K562 (cell line): ENCODE results near the gene TRIM24. TPM values are rescaled to one million over a fixed set of nuclear protein-coding genes. Genes with fewer than 3 reads are reported as not detected.
"Not testable (repeated sequence)": the region's sequence is repeated elsewhere in the genome, so short reads cannot be mapped to it uniquely, and the experiment has no call there.

Source experiments
- ATAC-seq: fragments of 200-7000 bp; cut with Tn5 transposase; 3 replicates; pipeline ENCODE4 v1.9.1; 2020; ENCODE audit warnings: moderate library complexity
- BruUV-seq: library from RNA; stranded (reverse); fragments of 400-500 nt; replicated peaks from 2 replicates; lab custom pipeline; 2021; lab: Mats Ljungman, UMichigan
- CTCF ChIA-PET: fragments of 300-600 bp; formaldehyde crosslinking; extraction: SDS; loops from one replicate; lab custom pipeline; 2021; ENCODE audit warnings: low intra/inter-chr PET ratio; lab: Yijun Ruan, JAX
- POLR2A ChIA-PET: fragments of 300-600, 350-650 bp; sonication (Branson Sonifier 250); formaldehyde crosslinking; extraction: SDS; loops from one replicate; lab custom pipeline; 2021; ENCODE audit warnings: antibody characterized with exemption, inconsistent platforms; lab: Yijun Ruan, JAX
- DNase-seq, 4 experiments: peaks; one replicate each; pipeline versions ENCODE4 v3.0.0 to v3.0.0-alpha.2; 2011 to 2018; ENCODE audit warnings: low spot score in 3 of 4, mixed read lengths in 3 of 4; ENCODE audit errors: extremely low read depth in 1 of 4
- FAIRE-seq: peaks from 2 replicates; lab custom pipeline; 2011; peaks lifted over from hg19 to GRCh38; lab: Jason Lieb, UNC
- H2AFZ ChIP-seq: 2 replicates; pipeline ENCODE4 v1.6.0; 2011; ENCODE audit warnings: low read depth, low read length, control low read depth, inconsistent platforms
- H3K27ac ChIP-seq: fragments of 200-600 bp; 3 replicates; pipeline ENCODE4 v1.8.0; 2011; ENCODE audit warnings: low read depth, mild to moderate bottlenecking, control low read depth, inconsistent platforms, low read length, moderate library complexity, mixed read lengths; ENCODE audit errors: extremely low read depth
- H3K27me3 ChIP-seq, 2 experiments: fragments of 300-600 bp in 1 of 2; 2 replicates in 1 of 2; 3 replicates in 1 of 2; pipeline versions ENCODE4 v1.6.0 to v1.8.0; 2011; ENCODE audit warnings: inconsistent platforms in 2 of 2, low read length in 2 of 2, mild to moderate bottlenecking in 1 of 2, mixed read lengths in 1 of 2, moderate library complexity in 1 of 2; ENCODE audit not compliant: control insufficient read depth in 2 of 2, insufficient read depth in 2 of 2
- H3K36me3 ChIP-seq: fragments of 300-600 bp; 3 replicates; pipeline ENCODE4 v1.8.0; 2011; ENCODE audit warnings: mild to moderate bottlenecking, low read length, inconsistent platforms; ENCODE audit not compliant: control insufficient read depth, insufficient read depth
- H3K4me1 ChIP-seq, 2 experiments: fragments of 200-600 bp in 1 of 2; replicated peaks in 1 of 2; 2 replicates in 1 of 2; 3 replicates in 1 of 2; pipeline versions ENCODE4 v1.5.1 to v1.8.0; 2011; ENCODE audit warnings: inconsistent platforms in 2 of 2, low read length in 2 of 2, mild to moderate bottlenecking in 1 of 2, mixed read lengths in 1 of 2, moderate library complexity in 1 of 2; ENCODE audit not compliant: control insufficient read depth in 2 of 2, insufficient read depth in 2 of 2
- H3K4me2 ChIP-seq: 2 replicates; pipeline ENCODE4 v1.6.1; 2011; ENCODE audit warnings: low read length, control low read depth, inconsistent platforms, mixed read lengths; ENCODE audit not compliant: insufficient read depth
- H3K4me3 ChIP-seq: fragments of 200-600 bp; sonication (generic), shearing (Covaris generic); 2 replicates; pipeline ENCODE4 v1.5.1; 2016; ENCODE audit warnings: control low read depth, inconsistent platforms
- H3K79me2 ChIP-seq: fragments of 200-600 bp; 3 replicates; pipeline ENCODE4 v1.8.0; 2011; ENCODE audit warnings: low read length, inconsistent platforms; ENCODE audit not compliant: control insufficient read depth, insufficient read depth
- H3K9ac ChIP-seq, 2 experiments: 2 replicates each; pipeline versions ENCODE4 v1.6.0 to v1.6.1; 2011; ENCODE audit warnings: low read depth in 2 of 2, low read length in 2 of 2, control low read depth in 1 of 2, inconsistent platforms in 1 of 2, mild to moderate bottlenecking in 1 of 2, mixed read lengths in 1 of 2; ENCODE audit not compliant: insufficient read depth in 1 of 2
- H3K9me1 ChIP-seq: one replicate; pipeline ENCODE4 v1.6.0; 2011; ENCODE audit warnings: inconsistent platforms, mild to moderate bottlenecking, low read length, moderate library complexity; ENCODE audit not compliant: control insufficient read depth, insufficient read depth
- H3K9me3 ChIP-seq: replicated peaks from 2 replicates; pipeline ENCODE4 v1.5.1; 2011; ENCODE audit warnings: low read depth, low read length, inconsistent platforms; ENCODE audit not compliant: control insufficient read depth, insufficient read depth
- H4K20me1 ChIP-seq: replicated peaks from 2 replicates; pipeline ENCODE4 v1.6.1; 2011; ENCODE audit warnings: low read length, inconsistent platforms, mixed read lengths; ENCODE audit not compliant: control insufficient read depth, insufficient read depth
- ADNP ChIP-seq: fragments of 200-800 bp; sonication (Bioruptor generic); IDR thresholded peaks from 2 replicates; pipeline ENCODE4 v1.6.1; 2016; ENCODE audit warnings: missing genetic modification characterization, missing compliant biosample characterization
- CC2D1A ChIP-seq: fragments of 450-650 bp; IDR thresholded peaks from 2 replicates; pipeline ENCODE4 v1.6.1; 2017; ENCODE audit warnings: mild to moderate bottlenecking
- EHMT2 ChIP-seq: fragments of 450-650 bp; IDR thresholded peaks from 2 replicates; pipeline ENCODE4 v1.6.1; 2018; ENCODE audit warnings: antibody characterized with exemption
- TBP ChIP-seq: optimal IDR thresholded peaks from 2 replicates; pipeline ENCODE3; 2011; ENCODE audit warnings: low read depth, low read length, improper control_type of control experiment
- YY1 ChIP-seq, 3 experiments: IDR thresholded peaks; 2 replicates each; pipeline ENCODE4 v1.6.1; 2011; ENCODE audit warnings: low read length in 2 of 3, mild to moderate bottlenecking in 2 of 3, moderate library complexity in 2 of 3, borderline replicate concordance in 1 of 3, control low read depth in 1 of 3, low read depth in 1 of 3; ENCODE audit not compliant: insufficient read depth in 3 of 3, insufficient replicate concordance in 2 of 3, control insufficient read depth in 1 of 3, insufficient read length in 1 of 3; ENCODE audit errors: extremely low read depth in 1 of 3
- ZBTB33 ChIP-seq: sonication (generic); formaldehyde crosslinking; IDR thresholded peaks from 2 replicates; pipeline ENCODE4 v1.8.1; 2023; ENCODE audit warnings: mild to moderate bottlenecking, missing genetic modification reagents
- ZNF384 ChIP-seq: IDR thresholded peaks from 2 replicates; pipeline ENCODE4 v1.6.1; 2012; ENCODE audit warnings: low read depth, low read length, improper control_type of control experiment
- WGBS: fragments of 100-300 bp; shearing (Covaris generic); methylation state at CpG from one replicate; pipeline ENCODE4 v1.1.6; 2016; ENCODE audit warnings: low coverage, mixed read lengths; ENCODE audit not compliant: insufficient coverage; ENCODE audit errors: missing lambda C conversion rate; 5-methylcytosine and 5-hydroxymethylcytosine counted together
- in situ Hi-C: fragments of 300-500 bp; cut with MboI; formaldehyde crosslinking; loops from 4 replicates; pipeline ENCODE4 v1.15.0; 2018; ENCODE audit warnings: inconsistent platforms, mixed read lengths
- intact Hi-C: fragments of 100-400 bp; cut with micrococcal nuclease; formaldehyde crosslinking; loops from 2 replicates; pipeline ENCODE4 v1.14.2; 2022
- polyA plus RNA-seq, 8 experiments: library from polyadenylated mRNA; depleted of rRNA in 4 of 8; stranded (reverse) in 5 of 8; unstranded in 3 of 8; fragments of >200 nt; fragmentation: Nextera tagmentation in 2 of 8; fragmentation: Illumina TruSeq in 1 of 8; extraction: Ambion mirVana in 2 of 8; extraction: Trizol in 1 of 8; gene quantifications; 2 replicates each; pipeline versions ENCODE4 v1.2.1 to v1.2.3, GENCODE V29; 2011 to 2014; ENCODE audit warnings: inconsistent platforms in 1 of 8, missing spikeins in 1 of 8
- total RNA-seq, 7 experiments: library from RNA; depleted of rRNA in 6 of 7; stranded (reverse); fragments of >200 nt in 6 of 7; fragmentation: Illumina TruSeq in 2 of 7; extraction: Trizol in 2 of 7; gene quantifications; 2 replicates each; pipeline versions ENCODE4 v1.2.1 to v1.2.3, GENCODE V29; 2011 to 2021; ENCODE audit warnings: low replicate concordance in 1 of 7
- TF ChIP-seq, protein P1 (sequence below): fragments of 450-650 bp; IDR thresholded peaks from 2 replicates; pipeline ENCODE4 v1.6.1; 2016; ENCODE audit warnings: mild to moderate bottlenecking
- TF ChIP-seq, protein P2 (sequence below), 2 experiments: fragments of 450-650 bp; IDR thresholded peaks; 2 replicates each; pipeline ENCODE4 v1.6.1; 2016
- TF ChIP-seq, protein P3 (sequence below): fragments of 450-650 bp; IDR thresholded peaks from 2 replicates; pipeline ENCODE4 v1.6.1; 2016; ENCODE audit warnings: borderline replicate concordance

Gene TRIM24
- total and polyA plus RNA-seq, 9 of the 15 experiments (the other 6 are each of a cell fraction or from before 2014, with no cell fraction given), result 13.4 to 74.0 (median 41.7) TPM

GRCh38 chr7:138466069-138466756 is 6.2 kb downstream of the TRIM24 start:
- H3K27ac ChIP-seq, DNase-seq, H3K9me1 ChIP-seq, H3K27me3 ChIP-seq, CTCF ChIA-PET, H2AFZ ChIP-seq, FAIRE-seq, BruUV-seq, H3K9me3 ChIP-seq, in situ Hi-C loops, H3K4me3 ChIP-seq, H3K4me2 ChIP-seq, H4K20me1 ChIP-seq, intact Hi-C loops, H3K9ac ChIP-seq: not testable (repeated sequence)
- POLR2A ChIA-PET, result interaction anchor here (0.5 to 3.5 kb wide), 3 partner anchors 13 to 81 kb away, joined by 4 to 12 read pairs (median 5); no protein-coding TSS in a partner anchor
- H3K79me2 ChIP-seq, result peaks cover 99% of the 10 kb centered on the region
- WGBS, result 76% methylated on average over 11 of the region's 11 CpGs
- H3K36me3 ChIP-seq, result peaks cover 30% of the 10 kb centered on the region; the same call in 2 of the 3 replicates
- peaks cover 2 to 22% of the 10 kb centered on the region in 2 experiments; a peak in 3 of 5 replicates for H3K4me1 ChIP-seq
- peak; percentile 22 for ATAC-seq
- TF ChIP-seq ADNP, result 0 out of 2 replicates have a peak, but pooled peaks have one; percentile 24
- TF ChIP-seq EHMT2, result 0 out of 2 replicates have a peak, but pooled peaks have one; percentile 17
- TF ChIP-seq CC2D1A, result peak; percentile 54; the same call in 1 of the 2 replicates
- TF ChIP-seq YY1 (IDR thresholded peaks at IDR 0.05; ENCODE audit: borderline replicate concordance in 1 of 3, control insufficient read depth in 1 of 3, extremely low read depth in 1 of 3, insufficient read depth in 3 of 3, insufficient read length in 1 of 3, insufficient replicate concordance in 2 of 3, low read depth in 1 of 3, low read length in 2 of 3), result peak in 2 of 3 experiments; percentile 10 to 62
- TF ChIP-seq TBP, result peak; percentile 36
- TF ChIP-seq, protein P1, sequence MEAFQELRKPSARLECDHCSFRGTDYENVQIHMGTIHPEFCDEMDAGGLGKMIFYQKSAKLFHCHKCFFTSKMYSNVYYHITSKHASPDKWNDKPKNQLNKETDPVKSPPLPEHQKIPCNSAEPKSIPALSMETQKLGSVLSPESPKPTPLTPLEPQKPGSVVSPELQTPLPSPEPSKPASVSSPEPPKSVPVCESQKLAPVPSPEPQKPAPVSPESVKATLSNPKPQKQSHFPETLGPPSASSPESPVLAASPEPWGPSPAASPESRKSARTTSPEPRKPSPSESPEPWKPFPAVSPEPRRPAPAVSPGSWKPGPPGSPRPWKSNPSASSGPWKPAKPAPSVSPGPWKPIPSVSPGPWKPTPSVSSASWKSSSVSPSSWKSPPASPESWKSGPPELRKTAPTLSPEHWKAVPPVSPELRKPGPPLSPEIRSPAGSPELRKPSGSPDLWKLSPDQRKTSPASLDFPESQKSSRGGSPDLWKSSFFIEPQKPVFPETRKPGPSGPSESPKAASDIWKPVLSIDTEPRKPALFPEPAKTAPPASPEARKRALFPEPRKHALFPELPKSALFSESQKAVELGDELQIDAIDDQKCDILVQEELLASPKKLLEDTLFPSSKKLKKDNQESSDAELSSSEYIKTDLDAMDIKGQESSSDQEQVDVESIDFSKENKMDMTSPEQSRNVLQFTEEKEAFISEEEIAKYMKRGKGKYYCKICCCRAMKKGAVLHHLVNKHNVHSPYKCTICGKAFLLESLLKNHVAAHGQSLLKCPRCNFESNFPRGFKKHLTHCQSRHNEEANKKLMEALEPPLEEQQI, result 0 out of 2 replicates have a peak, but pooled peaks have one; percentile 19
- peak; percentile 95 for TF ChIP-seq ZBTB33 (CRISPR knock-in tag)
- TF ChIP-seq, protein P2, sequence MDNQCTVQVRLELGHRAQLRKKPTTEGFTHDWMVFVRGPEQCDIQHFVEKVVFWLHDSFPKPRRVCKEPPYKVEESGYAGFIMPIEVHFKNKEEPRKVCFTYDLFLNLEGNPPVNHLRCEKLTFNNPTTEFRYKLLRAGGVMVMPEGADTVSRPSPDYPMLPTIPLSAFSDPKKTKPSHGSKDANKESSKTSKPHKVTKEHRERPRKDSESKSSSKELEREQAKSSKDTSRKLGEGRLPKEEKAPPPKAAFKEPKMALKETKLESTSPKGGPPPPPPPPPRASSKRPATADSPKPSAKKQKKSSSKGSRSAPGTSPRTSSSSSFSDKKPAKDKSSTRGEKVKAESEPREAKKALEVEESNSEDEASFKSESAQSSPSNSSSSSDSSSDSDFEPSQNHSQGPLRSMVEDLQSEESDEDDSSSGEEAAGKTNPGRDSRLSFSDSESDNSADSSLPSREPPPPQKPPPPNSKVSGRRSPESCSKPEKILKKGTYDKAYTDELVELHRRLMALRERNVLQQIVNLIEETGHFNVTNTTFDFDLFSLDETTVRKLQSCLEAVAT (IDR thresholded peaks at IDR 0.05), result 0 out of 4 replicates have a peak, but pooled peaks of 1 of the 2 experiments have one; percentile 26
- TF ChIP-seq ZNF384, result peak; percentile 54; the same call in 1 of the 2 replicates
- TF ChIP-seq, protein P3, sequence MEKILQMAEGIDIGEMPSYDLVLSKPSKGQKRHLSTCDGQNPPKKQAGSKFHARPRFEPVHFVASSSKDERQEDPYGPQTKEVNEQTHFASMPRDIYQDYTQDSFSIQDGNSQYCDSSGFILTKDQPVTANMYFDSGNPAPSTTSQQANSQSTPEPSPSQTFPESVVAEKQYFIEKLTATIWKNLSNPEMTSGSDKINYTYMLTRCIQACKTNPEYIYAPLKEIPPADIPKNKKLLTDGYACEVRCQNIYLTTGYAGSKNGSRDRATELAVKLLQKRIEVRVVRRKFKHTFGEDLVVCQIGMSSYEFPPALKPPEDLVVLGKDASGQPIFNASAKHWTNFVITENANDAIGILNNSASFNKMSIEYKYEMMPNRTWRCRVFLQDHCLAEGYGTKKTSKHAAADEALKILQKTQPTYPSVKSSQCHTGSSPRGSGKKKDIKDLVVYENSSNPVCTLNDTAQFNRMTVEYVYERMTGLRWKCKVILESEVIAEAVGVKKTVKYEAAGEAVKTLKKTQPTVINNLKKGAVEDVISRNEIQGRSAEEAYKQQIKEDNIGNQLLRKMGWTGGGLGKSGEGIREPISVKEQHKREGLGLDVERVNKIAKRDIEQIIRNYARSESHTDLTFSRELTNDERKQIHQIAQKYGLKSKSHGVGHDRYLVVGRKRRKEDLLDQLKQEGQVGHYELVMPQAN, result 0 out of 2 replicates have a peak, but pooled peaks have one; percentile 21
